Cerebellar nuclear complex (tissue), 1 donor: ENCODE results near the gene RNU7-1.

Experiments used
- DNase-seq, 2 experiments: peaks; one replicate each; lab custom pipeline; 2025; lab: John Stamatoyannopoulos, UW

RNU7-1 gene

GRCh38 chr12:6937481-6938352 lies 5.9 kb upstream of the RNU7-1 start:
- DNase-seq: peak; percentile 53 to 81

DNA sequence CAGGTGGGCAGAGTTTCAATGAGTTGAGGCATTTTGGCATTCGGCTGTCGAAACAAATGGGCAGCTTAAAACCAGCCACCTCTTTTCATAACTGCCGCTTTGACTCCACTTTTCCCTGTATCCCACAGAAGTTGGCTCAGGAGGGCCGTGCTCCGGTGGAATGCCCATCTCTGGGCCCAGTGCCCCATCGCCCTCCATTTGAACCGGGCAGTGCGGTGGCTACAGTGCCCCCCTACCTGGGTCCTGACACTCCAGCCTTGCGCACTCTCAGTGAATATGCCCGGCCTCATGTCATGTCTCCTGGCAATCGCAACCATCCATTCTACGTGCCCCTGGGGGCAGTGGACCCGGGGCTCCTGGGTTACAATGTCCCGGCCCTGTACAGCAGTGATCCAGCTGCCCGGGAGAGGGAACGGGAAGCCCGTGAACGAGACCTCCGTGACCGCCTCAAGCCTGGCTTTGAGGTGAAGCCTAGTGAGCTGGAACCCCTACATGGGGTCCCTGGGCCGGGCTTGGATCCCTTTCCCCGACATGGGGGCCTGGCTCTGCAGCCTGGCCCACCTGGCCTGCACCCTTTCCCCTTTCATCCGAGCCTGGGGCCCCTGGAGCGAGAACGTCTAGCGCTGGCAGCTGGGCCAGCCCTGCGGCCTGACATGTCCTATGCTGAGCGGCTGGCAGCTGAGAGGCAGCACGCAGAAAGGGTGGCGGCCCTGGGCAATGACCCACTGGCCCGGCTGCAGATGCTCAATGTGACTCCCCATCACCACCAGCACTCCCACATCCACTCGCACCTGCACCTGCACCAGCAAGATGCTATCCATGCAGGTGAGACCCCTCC lies 5.0 kb upstream of the RNU7-1 start:
- no peak for DNase-seq

GRCh38 chr12:6939191-6939540 lies 4.5 kb upstream of the RNU7-1 start:
- no peak for DNase-seq

DNA sequence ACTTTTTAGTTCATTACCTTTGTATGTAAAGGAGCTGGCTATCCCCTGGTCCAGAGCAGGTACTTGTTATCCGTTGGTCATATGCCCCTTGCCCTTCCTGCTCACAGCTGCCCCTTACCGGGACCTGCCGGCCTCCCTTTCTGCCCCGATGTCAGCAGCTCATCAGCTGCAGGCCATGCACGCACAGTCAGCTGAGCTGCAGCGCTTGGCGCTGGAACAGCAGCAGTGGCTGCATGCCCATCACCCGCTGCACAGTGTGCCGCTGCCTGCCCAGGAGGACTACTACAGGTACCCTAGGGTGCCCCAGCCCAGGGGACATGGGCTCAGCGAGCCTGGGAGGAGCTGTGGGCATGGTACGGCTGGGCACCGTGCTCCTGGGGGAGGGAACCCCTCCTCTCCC lies 2.3 kb upstream of the RNU7-1 start:
- DNase-seq: no peak

DNA sequence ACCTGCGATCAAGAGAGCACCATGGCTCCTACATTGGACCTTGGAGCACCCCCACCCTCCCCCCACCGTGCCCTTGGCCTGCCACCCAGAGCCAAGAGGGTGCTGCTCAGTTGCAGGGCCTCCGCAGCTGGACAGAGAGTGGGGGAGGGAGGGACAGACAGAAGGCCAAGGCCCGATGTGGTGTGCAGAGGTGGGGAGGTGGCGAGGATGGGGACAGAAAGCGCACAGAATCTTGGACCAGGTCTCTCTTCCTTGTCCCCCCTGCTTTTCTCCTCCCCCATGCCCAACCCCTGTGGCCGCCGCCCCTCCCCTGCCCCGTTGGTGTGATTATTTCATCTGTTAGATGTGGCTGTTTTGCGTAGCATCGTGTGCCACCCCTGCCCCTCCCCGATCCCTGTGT lies 1.8 kb upstream of the RNU7-1 start:
- no peak for DNase-seq

DNA sequence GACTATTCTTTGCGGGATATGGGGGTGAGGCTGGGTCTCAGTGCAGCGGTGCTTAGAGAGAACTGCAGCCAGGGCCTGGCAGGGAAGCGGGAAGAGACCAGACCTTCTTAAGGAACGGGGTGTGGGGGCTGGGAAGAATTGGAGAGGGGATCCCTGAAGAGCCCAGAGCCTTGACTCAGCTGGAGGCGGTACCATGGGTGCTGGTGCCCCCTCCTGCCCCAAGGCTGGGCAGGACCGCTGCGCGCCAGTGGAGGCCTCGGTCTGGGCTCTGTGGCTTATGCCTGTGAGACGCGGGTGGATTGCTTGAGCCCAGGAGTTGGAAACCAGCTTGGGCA lies 1.3 kb upstream of the RNU7-1 start:
- no peak for DNase-seq

- DNase-seq: peak; percentile 65 to 81
Observed at GRCh38 chr12:6943389-6943721, 261 bp upstream of the RNU7-1 start.

DNA sequence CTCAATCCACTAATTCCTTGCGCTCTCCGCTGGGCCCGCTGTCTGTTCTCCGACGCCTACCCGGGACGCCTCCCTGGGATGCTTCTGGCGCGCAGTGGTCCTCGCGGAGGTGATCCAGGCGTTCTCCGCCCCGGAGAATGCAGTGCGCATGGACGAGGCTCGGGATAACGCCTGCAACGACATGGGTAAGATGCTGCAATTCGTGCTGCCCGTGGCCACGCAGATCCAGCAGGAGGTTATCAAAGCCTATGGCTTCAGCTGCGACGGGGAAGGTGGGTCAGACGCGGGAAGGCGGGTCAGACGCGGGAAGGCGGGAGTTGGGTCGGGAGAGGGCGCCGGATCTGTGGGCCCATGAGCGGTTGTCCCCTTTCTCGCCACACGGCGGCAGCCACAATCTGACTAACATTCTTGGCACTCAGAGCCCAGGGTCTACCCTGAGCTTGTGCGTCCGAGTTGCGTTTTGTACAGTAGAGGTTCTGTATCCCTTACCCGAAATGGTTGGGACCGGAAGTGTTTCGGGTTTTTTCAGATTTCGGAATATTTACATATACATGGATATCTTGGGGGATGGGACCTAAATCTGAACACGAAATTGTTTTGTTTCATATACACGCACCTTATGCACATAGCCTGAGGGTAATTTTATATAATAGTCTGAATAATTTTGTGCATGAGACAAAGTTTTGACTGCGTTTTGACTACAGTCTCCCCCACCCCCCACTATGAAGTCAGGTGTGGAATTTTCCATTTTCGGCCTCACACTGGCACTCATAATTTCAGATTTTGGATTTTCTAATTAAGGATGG lies 968 bp downstream of the RNU7-1 start:
- peak; percentile 41 to 80 for DNase-seq

- no peak for DNase-seq
Observed at GRCh38 chr12:6945613-6946012, 2.0 kb downstream of the RNU7-1 start.

DNA sequence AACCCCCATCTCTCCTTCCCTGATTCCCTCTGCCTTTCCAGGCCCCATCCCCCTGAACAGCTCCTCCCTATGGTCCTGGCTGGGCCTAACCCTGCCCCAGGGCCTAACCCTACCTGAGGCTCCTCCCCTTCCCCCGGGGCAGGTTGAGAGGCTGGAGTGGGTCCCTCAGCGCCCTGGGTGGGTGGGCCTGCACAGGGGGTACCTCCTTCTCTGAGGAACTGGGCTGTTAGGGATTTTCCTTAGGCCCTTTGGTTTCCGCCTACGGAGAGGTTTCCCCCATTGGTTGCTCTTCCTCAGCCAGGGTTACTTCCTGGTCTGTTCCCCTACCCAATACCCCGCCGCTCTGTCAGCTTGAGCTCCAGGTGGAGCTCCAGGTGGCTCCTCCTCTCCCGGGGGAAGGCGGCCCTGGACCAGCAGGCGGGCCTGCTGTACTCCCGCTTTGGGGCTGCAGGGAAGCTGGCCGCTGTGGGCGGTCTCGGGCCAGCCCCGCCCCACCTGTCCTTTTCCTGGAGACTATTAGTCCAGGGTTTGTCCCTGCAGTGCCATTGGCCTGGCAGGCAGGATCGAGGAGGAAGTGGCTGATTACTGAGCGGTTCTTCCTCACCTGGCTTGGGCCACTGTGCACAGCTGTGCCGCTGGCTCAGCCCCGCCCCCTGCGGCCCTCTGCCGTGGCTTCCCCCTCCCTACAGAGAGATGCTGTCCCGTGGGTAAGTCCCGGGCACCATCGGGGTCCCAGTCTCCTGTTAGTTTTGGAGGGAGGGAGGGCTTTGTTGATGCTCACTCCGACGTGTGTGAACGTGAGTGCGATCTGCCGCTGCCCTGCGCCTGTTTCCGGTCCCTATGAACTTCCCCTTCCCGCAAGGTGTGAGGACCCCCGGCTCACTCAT lies 2.7 kb downstream of the RNU7-1 start:
- no peak for DNase-seq

DNA sequence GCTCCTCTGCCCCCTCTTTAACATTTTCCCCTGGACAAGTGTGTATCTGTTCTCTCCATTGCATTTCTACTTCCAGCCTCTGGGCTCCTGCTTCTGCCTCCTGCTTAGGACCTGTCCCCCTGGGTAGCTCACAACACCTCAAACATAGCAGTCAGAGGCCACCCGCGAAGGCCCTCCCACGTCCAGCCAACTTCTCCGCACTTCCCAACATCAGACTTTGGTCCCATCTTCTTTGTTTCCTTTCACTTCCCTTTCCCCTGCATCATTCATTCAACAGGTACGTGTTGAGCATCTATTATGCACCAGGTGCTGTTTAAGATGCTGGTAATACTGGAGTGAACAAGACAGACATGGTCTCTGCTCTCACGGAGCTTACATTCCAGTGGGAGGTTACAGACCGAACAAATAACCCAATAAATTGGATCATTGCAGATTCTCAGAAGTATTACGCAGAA lies 3.3 kb downstream of the RNU7-1 start:
- DNase-seq: no peak

DNA sequence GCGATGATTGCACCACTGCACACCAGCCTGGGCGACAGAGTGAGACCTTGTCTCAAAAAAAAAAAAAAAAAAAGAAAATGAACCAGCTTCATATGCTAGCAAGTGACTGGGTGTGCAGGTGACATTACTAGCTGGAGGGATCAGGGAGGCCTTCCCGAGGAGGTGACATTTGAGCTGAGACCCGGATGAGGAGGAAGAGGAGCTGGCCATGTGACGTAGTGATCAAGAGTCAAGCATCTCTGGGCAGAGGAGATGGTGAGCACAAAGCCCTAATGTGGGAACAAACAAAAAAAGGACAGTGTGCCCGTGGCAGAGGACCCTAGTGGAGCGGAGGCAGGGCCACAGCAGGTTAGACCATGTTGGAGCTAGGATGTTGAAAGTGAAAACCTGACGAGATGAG lies 4.0 kb downstream of the RNU7-1 start:
- no peak for DNase-seq

GRCh38 chr12:6948873-6949594 lies 5.4 kb downstream of the RNU7-1 start:
- DNase-seq: no peak

DNA sequence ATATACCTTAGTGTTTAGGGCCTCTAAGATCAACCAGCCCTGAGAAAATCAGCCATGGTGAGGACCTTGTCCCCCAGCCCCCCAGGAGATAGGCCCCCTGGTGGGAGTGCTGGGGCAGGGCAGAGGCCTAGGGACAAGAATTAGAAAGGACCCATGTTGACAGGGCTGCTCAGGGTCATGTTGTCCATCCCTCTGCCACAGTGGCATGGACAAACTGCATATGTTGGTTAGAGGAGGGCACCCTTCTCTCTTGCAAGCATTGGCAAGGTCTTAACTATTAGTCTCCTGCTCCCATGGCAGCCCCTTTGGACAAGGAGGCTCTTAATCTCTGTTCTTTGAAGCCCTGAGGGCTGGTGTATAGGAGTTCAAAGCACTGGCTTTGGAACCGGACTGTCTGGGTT lies 6.8 kb downstream of the RNU7-1 start:
- no peak for DNase-seq

DNA sequence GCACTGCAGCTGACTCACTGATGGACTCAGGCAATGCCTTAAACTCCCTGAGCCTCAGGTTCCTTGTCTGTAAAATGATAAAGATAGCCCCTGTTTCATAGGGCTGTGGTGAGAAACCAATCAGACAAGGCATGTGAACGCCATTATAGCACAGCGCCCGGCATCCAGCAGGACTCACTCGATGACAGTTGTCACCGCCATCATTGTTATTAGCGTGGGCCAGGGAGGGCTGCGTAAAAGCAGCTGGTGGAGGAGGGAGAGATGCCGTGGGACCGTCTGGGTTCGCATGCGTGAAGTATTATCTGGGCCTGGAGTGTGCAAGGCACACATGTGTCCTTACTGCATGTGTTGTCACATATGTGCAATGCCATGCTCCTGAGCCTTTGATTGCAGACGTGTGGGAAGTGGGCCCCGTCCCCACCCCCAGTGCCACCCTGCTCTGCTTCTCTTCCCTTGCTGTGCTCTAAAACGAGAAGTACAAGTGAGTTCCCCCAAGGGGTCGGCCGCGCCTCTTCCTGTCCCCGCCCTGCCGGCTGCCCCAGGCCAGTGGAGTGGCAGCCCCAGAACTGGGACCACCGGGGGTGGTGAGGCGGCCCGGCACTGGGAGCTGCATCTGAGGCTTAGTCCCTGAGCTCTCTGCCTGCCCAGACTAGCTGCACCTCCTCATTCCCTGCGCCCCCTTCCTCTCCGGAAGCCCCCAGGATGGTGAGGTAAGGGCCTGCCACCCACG lies 7.4 kb downstream of the RNU7-1 start, which contains the start of gene PTPN6:
TSS of gene PTPN6 (plus strand) at position 546 of the 730 bp plus-strand sequence. CDS start at position 703, 157 bp downstream.
- no peak for DNase-seq

DNA sequence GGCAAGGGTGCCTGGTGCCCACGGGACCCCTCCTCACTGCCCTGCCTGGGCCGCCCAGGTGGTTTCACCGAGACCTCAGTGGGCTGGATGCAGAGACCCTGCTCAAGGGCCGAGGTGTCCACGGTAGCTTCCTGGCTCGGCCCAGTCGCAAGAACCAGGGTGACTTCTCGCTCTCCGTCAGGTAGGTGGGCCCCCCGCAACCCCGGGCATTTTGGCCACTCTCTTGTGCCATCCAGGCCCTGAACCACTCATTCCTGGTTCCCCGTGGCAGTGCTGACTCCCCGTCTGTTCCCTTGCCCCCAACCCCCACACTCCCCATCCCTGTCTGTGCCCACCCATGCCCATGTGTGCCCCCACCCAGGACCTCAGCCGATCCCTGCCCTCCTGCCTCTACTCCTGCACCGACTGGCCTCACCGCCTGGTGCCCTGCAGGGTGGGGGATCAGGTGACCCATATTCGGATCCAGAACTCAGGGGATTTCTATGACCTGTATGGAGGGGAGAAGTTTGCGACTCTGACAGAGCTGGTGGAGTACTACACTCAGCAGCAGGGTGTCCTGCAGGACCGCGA lies 8.0 kb downstream of the RNU7-1 start:
- DNase-seq: no peak

GRCh38 chr12:6952121-6952862 lies 8.7 kb downstream of the RNU7-1 start:
- DNase-seq: no peak

- no peak for DNase-seq
Observed at GRCh38 chr12:6952863-6953441, 9.3 kb downstream of the RNU7-1 start.
